Measurements from ENCODE around the gene SLAIN2. TPM values are rescaled to one million over a fixed set of nuclear protein-coding genes. Genes with fewer than 3 reads are reported as not detected.

The SLAIN2 gene
- total RNA-seq, 1 experiment from 2014 or later: 35.8 TPM

DNA sequence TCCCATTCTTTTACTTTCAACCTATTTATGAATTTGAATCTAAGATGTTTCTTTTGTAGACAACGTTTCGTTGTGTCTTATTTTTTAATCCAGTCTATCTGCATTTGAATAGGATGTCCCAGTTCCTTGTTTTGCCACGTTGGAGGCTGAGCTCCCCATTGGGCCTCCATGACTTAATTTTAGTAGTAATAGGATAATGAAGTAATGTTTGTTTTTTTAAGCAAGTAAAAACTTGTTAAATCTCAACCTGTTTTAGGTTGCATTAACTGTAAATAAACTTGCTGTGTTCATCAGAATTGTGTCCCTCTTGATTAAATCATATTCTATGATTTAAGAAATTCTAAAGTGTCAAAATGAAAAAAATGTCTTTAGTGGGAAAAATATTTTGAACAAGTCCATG, 25.3 kb downstream of the SLAIN2 start (continued):
- TF ChIP-seq, protein P1, sequence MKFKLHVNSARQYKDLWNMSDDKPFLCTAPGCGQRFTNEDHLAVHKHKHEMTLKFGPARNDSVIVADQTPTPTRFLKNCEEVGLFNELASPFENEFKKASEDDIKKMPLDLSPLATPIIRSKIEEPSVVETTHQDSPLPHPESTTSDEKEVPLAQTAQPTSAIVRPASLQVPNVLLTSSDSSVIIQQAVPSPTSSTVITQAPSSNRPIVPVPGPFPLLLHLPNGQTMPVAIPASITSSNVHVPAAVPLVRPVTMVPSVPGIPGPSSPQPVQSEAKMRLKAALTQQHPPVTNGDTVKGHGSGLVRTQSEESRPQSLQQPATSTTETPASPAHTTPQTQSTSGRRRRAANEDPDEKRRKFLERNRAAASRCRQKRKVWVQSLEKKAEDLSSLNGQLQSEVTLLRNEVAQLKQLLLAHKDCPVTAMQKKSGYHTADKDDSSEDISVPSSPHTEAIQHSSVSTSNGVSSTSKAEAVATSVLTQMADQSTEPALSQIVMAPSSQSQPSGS (CRISPR knock-in tag; IDR thresholded peaks at IDR 0.05; ENCODE audit: borderline replicate concordance, low read depth): no peak
- TF ChIP-seq ZNF219 (CRISPR knock-in tag; IDR thresholded peaks at IDR 0.05; ENCODE audit: borderline replicate concordance): no peak
- no peak for TF ChIP-seq NR1H2 (CRISPR knock-in tag; IDR thresholded peaks at IDR 0.05)
- TF ChIP-seq NR2C2 (CRISPR knock-in tag; IDR thresholded peaks at IDR 0.05): no peak
- TF ChIP-seq TCF7 (CRISPR knock-in tag; IDR thresholded peaks at IDR 0.05; ENCODE audit: low read depth): no peak
- TF ChIP-seq, protein P2, sequence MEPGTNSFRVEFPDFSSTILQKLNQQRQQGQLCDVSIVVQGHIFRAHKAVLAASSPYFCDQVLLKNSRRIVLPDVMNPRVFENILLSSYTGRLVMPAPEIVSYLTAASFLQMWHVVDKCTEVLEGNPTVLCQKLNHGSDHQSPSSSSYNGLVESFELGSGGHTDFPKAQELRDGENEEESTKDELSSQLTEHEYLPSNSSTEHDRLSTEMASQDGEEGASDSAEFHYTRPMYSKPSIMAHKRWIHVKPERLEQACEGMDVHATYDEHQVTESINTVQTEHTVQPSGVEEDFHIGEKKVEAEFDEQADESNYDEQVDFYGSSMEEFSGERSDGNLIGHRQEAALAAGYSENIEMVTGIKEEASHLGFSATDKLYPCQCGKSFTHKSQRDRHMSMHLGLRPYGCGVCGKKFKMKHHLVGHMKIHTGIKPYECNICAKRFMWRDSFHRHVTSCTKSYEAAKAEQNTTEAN (CRISPR knock-in tag; IDR thresholded peaks at IDR 0.05): no peak
- TF ChIP-seq, protein P3, sequence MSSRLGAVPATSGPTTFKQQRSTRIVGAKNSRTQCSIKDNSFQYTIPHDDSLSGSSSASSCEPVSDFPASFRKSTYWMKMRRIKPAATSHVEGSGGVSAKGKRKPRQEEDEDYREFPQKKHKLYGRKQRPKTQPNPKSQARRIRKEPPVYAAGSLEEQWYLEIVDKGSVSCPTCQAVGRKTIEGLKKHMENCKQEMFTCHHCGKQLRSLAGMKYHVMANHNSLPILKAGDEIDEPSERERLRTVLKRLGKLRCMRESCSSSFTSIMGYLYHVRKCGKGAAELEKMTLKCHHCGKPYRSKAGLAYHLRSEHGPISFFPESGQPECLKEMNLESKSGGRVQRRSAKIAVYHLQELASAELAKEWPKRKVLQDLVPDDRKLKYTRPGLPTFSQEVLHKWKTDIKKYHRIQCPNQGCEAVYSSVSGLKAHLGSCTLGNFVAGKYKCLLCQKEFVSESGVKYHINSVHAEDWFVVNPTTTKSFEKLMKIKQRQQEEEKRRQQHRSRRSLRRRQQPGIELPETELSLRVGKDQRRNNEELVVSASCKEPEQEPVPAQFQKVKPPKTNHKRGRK (CRISPR knock-in tag; IDR thresholded peaks at IDR 0.05; ENCODE audit: borderline replicate concordance): no peak
- TF ChIP-seq ETV6 (CRISPR knock-in tag; IDR thresholded peaks at IDR 0.05): no peak
- TF ChIP-seq CREM (CRISPR knock-in tag; IDR thresholded peaks at IDR 0.05): no peak

DNA sequence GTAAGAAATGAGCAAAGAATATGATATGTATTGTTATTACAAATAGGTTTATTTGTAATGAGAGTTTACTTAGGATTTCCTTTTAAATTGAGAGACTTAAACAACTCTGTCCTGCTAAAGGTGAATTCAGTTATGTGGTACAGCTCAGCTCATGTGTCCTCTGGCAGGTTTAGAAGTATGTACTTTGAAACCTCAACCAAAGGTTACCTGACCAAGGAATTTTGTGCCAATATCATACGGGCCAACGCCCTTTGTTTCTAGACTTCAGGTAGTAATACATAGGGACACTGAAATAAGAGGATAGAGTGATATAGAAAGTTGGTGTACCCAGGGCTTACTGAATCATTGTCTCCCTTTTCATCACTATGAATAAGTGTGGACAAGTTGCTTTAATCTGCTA, 25.7 kb downstream of the SLAIN2 start:
- no peak for DNase-seq (ENCODE audit: low spot score)
- Mint-ChIP-seq H3K27ac (no peak overlapping the region), H3K4me3 (no peak overlapping the region), H3K27me3 (ENCODE audit: low read depth) (no peaks in the 10 kb centered on the region), H3K9me3 (peaks cover 13% of the 10 kb centered on the region), H3K36me3 (peaks cover 16% of the 10 kb centered on the region), H3K4me1 (peaks cover 38% of the 10 kb centered on the region)
- ChIA-PET POLR2A (no interaction called here), CTCF (no interaction called here)
- ATAC-seq: no peak
- TF ChIP-seq, protein P4, sequence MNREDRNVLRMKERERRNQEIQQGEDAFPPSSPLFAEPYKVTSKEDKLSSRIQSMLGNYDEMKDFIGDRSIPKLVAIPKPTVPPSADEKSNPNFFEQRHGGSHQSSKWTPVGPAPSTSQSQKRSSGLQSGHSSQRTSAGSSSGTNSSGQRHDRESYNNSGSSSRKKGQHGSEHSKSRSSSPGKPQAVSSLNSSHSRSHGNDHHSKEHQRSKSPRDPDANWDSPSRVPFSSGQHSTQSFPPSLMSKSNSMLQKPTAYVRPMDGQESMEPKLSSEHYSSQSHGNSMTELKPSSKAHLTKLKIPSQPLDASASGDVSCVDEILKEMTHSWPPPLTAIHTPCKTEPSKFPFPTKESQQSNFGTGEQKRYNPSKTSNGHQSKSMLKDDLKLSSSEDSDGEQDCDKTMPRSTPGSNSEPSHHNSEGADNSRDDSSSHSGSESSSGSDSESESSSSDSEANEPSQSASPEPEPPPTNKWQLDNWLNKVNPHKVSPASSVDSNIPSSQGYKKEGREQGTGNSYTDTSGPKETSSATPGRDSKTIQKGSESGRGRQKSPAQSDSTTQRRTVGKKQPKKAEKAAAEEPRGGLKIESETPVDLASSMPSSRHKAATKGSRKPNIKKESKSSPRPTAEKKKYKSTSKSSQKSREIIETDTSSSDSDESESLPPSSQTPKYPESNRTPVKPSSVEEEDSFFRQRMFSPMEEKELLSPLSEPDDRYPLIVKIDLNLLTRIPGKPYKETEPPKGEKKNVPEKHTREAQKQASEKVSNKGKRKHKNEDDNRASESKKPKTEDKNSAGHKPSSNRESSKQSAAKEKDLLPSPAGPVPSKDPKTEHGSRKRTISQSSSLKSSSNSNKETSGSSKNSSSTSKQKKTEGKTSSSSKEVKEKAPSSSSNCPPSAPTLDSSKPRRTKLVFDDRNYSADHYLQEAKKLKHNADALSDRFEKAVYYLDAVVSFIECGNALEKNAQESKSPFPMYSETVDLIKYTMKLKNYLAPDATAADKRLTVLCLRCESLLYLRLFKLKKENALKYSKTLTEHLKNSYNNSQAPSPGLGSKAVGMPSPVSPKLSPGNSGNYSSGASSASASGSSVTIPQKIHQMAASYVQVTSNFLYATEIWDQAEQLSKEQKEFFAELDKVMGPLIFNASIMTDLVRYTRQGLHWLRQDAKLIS (CRISPR knock-in tag; IDR thresholded peaks at IDR 0.05; ENCODE audit: borderline replicate concordance): no peak
- no peak for TF ChIP-seq PRRX2 (CRISPR knock-in tag; IDR thresholded peaks at IDR 0.05)
- TF ChIP-seq, protein P5, sequence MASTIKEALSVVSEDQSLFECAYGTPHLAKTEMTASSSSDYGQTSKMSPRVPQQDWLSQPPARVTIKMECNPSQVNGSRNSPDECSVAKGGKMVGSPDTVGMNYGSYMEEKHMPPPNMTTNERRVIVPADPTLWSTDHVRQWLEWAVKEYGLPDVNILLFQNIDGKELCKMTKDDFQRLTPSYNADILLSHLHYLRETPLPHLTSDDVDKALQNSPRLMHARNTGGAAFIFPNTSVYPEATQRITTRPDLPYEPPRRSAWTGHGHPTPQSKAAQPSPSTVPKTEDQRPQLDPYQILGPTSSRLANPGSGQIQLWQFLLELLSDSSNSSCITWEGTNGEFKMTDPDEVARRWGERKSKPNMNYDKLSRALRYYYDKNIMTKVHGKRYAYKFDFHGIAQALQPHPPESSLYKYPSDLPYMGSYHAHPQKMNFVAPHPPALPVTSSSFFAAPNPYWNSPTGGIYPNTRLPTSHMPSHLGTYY (CRISPR knock-in tag; IDR thresholded peaks at IDR 0.05): no peak
- TF ChIP-seq ATF1 (CRISPR knock-in tag; IDR thresholded peaks at IDR 0.05): no peak
- TF ChIP-seq, protein P1 (CRISPR knock-in tag; IDR thresholded peaks at IDR 0.05; ENCODE audit: borderline replicate concordance, low read depth): no peak
- TF ChIP-seq ZNF671 (CRISPR knock-in tag; IDR thresholded peaks at IDR 0.05): no peak
- no peak for TF ChIP-seq NR2C2 (CRISPR knock-in tag; IDR thresholded peaks at IDR 0.05)
- no peak for TF ChIP-seq ELF4 (CRISPR knock-in tag; IDR thresholded peaks at IDR 0.05; ENCODE audit: low read depth)
- no peak for TF ChIP-seq CBFB (CRISPR knock-in tag; IDR thresholded peaks at IDR 0.05; ENCODE audit: low read depth)
- TF ChIP-seq NFYB (CRISPR knock-in tag; conservative IDR thresholded peaks at IDR 0.05; ENCODE audit: low read depth): no peak
- no peak for TF ChIP-seq ETV6 (CRISPR knock-in tag; IDR thresholded peaks at IDR 0.05)
- TF ChIP-seq, protein P6, sequence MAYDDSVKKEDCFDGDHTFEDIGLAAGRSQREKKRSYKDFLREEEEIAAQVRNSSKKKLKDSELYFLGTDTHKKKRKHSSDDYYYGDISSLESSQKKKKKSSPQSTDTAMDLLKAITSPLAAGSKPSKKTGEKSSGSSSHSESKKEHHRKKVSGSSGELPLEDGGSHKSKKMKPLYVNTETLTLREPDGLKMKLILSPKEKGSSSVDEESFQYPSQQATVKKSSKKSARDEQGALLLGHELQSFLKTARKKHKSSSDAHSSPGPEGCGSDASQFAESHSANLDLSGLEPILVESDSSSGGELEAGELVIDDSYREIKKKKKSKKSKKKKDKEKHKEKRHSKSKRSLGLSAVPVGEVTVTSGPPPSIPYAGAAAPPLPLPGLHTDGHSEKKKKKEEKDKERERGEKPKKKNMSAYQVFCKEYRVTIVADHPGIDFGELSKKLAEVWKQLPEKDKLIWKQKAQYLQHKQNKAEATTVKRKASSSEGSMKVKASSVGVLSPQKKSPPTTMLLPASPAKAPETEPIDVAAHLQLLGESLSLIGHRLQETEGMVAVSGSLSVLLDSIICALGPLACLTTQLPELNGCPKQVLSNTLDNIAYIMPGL (CRISPR knock-in tag; IDR thresholded peaks at IDR 0.05): no peak
- TF ChIP-seq TP53 (CRISPR knock-in tag; IDR thresholded peaks at IDR 0.05): no peak
- TF ChIP-seq, protein P7, sequence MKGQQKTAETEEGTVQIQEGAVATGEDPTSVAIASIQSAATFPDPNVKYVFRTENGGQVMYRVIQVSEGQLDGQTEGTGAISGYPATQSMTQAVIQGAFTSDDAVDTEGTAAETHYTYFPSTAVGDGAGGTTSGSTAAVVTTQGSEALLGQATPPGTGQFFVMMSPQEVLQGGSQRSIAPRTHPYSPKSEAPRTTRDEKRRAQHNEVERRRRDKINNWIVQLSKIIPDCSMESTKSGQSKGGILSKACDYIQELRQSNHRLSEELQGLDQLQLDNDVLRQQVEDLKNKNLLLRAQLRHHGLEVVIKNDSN (CRISPR knock-in tag; IDR thresholded peaks at IDR 0.05): no peak
- no peak for TF ChIP-seq JAZF1 (CRISPR knock-in tag; IDR thresholded peaks at IDR 0.05)
